HG02588 (cell line): ENCODE data around the gene EPHB3.

ENCODE experiments used
- ATAC-seq: cut with Tn5 transposase; IDR thresholded peaks from one replicate; pipeline ENCODE4 v1.9.1; 2021; ENCODE audit warnings: mild to moderate bottlenecking, moderate library complexity; ENCODE audit not compliant: unreplicated experiment

Gene EPHB3

DNA sequence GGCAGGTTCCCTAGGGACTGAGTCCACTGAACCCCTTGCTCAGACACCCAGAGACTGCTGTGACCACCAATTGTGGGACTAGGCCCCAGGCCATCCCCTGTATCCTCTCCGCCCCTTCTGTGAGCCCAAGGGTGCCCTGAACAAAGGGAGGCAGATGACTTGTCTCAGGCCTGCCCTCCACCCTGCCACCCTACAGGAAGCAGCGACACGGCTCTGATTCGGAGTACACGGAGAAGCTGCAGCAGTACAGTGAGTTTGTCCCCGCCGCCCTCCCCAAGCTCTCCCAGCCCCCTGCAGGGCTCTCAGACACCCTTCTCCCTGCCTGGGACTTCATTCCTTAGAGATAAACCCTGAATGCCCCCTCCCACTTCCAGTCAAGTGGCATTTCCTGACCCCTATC lies 16.6 kb downstream of the EPHB3 start:
- ATAC-seq: no peak

DNA sequence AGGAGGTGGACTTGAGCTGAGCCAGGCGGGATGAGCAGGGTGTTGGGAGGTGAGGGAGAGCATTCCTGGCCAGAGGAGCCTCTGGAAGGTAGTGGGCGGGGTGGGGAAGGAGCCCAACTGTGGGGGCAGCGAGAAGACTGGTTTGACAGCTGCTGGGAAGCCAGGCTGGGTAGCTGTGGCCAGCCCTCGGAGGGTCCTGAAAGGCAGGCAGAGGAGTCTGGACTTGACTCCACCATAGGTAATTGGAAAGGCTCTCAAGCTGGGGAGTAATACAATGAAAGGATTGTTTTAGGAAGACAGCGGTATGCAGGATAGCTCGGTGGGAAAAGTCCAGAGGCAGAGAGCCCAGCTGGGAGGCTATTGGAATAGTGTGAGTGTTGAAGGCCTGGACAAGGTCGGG lies 17.2 kb downstream of the EPHB3 start:
- ATAC-seq: no peak

DNA sequence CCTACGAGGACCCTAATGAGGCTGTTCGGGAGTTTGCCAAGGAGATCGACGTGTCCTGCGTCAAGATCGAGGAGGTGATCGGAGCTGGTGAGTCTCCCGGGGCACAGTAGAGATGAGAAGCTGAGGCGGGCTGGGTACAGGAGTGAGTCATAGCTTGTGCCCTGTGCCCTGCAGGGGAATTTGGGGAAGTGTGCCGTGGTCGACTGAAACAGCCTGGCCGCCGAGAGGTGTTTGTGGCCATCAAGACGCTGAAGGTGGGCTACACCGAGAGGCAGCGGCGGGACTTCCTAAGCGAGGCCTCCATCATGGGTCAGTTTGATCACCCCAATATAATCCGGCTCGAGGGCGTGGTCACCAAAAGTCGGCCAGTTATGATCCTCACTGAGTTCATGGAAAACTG lies 17.9 kb downstream of the EPHB3 start:
- ATAC-seq: no peak

DNA sequence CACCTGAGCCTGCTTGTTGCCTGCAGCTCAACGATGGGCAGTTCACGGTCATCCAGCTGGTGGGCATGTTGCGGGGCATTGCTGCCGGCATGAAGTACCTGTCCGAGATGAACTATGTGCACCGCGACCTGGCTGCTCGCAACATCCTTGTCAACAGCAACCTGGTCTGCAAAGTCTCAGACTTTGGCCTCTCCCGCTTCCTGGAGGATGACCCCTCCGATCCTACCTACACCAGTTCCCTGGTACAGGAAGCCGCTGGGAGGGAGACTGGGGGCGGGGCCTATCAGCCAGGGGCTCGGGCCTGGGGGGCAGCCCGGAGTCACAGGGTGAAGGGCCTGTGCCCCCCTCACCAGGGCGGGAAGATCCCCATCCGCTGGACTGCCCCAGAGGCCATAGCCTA lies 18.8 kb downstream of the EPHB3 start:
- ATAC-seq: no peak

DNA sequence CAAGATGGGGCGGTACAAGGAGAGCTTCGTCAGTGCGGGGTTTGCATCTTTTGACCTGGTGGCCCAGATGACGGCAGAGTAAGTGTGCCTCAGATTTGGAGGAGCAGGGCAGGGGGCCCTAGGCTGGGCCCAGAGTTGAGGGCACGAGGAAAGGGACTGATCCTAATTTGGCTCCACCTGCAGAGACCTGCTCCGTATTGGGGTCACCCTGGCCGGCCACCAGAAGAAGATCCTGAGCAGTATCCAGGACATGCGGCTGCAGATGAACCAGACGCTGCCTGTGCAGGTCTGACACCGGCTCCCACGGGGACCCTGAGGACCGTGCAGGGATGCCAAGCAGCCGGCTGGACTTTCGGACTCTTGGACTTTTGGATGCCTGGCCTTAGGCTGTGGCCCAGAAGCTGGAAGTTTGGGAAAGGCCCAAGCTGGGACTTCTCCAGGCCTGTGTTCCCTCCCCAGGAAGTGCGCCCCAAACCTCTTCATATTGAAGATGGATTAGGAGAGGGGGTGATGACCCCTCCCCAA lies 19.8 kb downstream of the EPHB3 start:
- ATAC-seq: no peak

DNA sequence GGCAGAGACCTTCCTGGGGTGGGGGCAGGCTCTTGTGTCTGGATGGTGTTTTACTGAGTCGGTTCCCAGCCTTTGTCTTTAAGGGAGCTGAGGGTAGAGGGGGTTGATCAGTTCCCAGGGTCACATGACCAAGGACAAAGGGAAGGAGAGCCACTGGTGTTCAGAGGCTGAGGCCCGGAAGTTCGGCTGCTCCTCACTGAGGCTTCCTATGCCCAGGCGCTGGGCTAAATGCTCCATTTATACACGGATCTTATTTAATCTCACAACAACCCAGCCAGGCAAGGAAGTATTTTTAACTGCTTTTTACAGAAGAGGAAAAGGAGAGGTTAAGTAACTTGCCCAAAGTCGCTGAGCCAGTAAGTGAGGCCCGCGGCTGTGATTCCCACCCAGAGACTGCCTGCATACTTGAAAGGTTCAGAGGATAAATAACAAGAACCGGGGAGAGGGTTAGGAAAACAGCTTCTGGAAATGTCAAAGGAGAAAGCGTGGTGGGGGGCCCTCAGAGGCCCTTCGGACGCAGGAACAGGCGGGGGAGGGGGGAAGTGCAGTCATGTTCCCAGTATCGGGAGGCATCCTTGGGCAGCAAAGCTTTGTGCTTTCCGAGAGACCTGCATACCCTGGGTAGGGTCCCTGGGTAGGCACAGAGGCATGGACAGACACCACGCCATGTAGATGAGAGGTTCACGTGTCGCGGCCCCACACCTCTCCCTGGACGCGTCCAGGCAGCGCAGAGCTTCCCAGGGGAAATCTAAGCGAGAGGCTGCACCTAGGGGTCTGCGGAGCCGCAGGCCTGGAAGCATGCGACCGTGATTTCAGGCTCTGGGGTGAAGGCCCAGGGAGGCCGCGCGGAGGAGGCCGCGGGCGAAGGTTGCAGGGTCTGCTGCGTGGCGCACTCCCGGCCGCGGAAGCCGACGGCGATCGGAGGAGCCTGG lies 21.3 kb downstream of the EPHB3 start:
- no peak for ATAC-seq

DNA sequence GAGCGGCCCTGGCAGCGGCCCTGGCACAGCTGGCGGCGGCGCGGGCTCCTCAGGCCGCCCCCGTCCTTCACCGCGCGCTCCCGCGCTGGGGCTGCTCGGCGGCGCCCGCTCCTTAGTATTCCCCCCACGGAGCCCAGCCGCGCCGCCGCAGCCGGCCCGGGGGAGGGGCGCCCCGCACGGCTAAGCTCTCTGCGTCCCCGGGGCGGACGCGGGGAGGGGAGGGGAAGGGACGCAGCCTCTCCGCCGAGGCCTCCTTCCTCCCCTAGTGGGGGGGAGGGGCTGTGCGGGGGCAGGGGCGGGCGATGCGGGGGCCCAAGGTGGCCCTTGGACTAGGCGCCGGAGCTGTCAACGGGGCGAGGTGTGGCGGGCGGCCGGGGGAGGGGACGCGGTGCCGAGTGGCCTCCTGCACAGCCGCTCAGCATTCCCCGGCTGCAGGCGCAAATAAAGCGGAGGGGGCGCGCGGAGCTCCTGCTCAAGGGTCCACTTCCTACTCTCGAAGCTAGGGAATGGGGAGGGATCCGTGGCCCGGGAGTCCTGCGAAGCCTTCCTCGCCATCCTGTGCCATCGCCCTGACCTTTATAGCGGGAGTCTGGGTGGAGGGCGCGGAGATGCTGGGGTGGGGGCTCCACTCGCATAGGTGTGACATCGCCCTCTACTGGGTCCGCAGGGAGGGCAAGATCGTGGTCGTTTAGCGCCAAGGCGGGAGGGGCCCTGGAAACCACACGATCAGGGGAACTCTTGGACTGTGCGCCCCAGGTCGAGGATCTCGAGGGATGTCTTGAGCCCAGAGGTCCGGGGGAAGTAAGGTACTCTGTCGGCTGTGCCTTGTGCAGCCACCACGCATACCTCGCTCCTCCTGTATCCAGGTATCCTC lies 22.2 kb downstream of the EPHB3 start:
- ATAC-seq: no peak

DNA sequence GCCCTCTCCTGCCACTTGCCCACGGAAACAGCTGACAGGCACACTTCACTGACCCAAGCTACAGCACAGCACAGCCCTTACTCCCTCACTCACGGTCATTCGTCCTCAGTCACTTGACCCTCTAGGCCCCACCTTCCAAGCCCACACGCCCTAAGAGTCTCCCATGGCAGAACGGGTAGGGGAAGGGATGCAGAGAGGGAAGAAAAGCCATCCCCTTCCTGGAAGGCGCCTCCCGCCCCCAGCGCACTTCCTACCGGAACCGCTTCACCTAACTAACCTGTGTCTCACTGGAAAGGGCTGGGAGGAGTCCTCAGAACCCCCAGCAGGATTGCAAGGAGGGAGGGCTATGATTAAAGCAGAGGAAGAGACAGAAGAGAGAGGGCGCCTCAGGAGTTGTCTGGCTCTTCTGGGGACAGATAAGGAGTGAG lies 22.9 kb downstream of the EPHB3 start:
- no peak for ATAC-seq

DNA sequence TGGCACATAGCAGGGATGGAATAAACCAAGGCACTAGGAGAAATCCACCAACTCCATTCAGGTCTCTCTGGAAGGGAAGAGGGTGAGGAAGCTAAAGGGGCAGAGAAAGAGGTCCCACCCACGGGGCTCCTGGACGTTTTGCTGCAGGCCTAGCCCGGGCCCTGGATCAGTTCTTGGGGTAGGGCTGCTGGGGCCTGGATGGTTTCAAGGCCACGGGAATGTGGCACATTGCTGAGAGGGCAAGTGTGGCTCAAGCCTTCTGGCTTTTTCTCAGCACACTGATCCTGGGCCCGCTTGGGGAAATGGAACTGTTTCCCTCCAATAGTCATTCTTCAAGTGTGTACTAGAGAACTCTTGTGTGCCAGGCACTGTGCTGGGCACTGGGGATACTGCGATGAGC lies 24.0 kb downstream of the EPHB3 start:
- no peak for ATAC-seq

DNA sequence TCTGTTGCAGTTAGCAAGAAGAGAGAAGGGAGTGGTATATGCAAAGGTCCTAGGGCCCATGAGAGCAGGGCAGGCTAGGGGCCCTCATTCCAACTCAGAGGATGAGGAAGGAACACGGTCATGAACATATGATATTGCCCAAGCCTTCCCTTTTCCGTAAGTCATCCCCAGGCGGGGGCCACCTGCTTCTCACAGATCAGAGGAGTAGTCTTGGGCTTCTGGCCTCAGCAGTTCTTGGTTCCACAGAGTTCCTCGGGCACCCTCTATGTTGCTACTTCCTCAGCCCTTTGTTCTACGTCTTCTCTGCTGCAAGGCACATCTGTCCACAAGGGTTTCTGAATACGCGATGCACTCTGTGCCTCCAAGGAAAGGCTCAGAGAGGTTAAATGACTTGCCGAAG lies 25.3 kb downstream of the EPHB3 start:
- no peak for ATAC-seq

DNA sequence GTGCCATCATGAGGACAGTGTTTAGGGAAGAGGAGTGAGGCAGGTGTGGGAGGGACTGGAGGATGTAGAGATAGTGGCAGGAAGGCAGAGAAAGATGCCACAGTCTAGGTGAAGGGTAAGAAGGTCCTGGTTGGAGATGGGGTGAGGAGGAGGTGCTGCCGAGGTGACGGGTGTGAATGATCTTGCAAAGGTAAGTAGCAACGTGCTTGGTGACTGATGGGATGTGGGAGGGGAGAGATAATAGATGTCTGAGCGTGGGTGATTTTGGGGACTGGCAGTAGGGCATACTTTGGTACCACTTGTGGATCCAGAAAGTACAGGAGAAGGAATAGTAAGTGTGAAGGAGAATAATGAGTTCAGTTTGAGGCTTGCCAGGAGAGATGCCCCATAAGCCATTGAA lies 27.2 kb downstream of the EPHB3 start:
- ATAC-seq: no peak

DNA sequence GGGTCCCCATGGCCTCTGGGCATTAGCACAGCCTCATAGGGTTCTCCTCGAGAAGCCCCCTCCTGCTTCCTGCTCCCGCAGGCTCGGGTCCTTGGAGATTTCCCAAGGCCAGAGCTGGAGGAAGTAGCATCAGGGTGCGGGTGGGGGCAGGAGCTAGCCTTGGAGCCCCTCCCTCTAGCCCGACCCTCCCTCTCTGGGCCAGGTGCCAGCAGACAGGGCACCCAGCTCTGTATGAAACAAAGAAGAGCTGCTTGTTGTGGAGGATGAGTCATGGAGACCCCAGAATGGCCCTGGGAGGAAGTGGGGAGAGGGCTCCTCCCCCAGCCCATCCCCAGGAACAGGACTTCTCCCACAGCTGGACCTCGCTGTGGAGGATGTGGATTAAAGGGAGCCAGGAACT lies 29.2 kb downstream of the EPHB3 start:
- no peak for ATAC-seq

DNA sequence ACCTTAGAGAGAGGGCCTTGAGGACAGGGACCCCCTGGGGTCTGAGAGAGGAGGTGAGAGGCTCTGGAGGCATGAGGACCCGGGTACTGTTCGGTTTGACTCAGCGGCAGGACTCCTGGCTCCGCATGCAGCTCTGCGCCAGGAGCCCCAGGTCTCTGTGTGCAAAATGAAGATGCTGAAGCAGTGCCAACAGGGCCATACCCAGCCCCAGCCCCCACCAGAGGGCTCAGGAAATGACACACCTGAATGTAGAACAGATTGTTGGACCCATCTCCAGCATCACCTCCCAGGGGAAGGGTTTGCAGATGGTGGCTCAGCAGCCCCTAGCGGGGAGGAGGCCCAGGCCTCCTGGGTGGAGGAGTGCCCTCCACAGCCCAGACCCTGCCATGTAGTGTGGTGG lies 30.2 kb downstream of the EPHB3 start:
- no peak for ATAC-seq

DNA sequence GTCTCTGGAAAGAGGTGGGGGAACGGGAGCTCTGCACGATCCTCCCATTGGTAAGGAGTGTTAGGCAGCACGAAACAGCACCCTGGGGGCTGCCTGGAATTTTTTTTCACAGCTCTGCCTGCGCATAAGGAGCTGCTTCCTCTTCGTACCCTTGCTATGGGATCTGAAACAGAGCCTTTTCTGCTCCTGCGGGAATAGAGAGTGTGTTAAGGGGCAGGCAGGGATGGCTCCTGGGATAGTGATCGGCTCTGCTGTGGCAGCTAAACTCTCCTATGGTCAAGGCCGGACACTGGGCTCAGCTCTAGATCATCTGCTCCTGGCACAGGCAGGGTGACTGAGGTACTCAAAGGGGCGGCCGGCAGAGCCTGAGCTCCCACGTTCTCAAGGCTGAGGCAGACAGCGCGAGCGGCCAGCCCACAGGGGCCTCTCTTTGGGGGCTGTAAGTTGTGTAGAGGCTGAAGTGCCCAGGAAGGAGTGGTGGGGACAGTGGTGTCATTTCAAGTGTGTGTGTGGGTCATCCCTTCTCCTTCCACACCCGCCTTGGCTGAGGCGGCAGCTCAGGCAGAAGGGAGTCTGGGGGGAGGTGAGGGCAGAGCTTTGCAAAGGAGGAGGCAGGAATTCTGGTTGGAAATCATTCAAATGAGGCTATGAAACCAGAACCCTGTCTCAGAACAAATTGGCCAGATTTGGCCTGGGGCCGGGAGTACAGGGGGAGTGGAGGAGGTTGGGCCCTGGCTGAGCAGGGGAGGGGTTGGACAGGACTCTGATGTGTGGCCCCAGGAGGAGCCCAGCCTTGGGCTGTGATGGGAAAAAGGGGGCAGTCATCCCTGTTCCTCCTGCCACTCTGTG lies 31.0 kb downstream of the EPHB3 start:
- ATAC-seq: no peak

DNA sequence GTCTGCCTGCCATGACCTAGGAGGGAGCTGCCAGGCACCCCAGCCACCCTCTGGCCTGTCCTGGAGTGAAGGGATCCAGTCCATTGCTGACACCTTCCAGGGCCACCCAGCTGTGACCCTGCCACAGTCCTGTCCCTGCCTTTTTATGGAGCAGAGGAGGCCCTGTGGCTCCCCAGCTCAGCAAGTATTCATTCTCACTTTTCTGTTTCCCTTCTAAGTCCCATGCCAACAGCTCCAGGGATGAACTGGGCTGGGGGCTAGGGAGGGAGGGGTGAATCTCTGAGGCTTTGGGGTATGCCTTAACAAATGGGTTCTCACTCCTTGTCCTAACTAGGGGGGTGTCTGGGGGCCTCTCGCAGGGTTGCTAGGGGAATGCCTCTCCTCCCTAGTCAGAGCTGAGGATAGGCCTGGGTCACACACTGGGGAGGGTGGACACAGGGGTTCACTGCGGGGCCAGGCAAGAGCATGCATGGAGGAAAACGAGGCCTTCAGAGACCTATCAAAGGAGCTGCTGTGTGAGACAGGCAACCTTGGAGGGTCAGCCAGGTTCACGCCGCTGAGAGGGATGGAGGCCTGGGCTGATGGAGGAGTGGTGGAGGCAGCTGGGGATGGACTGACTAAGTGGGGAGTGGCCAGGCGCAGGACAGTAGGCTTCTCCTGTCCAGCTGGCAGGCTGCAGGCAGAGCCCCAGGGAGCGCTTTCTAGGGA lies 31.8 kb downstream of the EPHB3 start:
- ATAC-seq: no peak

DNA sequence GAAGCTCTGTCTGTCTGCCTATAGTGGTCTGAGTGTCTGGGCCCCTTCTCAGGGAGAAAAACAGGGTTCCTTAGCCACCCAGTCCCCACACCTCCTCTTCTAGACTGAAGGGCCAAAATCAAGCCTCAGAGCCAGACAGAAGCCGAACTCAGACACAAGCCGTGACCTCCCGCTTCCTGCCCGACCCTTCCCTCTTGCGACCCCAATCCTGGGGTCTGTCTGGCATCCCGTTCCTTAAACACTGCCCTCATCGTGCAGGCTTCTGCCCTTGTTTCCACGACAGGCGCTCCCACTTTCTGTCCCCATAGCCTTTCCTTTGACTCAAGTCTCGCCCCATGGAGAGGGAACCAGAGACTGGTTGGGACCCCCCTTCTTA lies 32.3 kb downstream of the EPHB3 start:
- ATAC-seq: no peak

DNA sequence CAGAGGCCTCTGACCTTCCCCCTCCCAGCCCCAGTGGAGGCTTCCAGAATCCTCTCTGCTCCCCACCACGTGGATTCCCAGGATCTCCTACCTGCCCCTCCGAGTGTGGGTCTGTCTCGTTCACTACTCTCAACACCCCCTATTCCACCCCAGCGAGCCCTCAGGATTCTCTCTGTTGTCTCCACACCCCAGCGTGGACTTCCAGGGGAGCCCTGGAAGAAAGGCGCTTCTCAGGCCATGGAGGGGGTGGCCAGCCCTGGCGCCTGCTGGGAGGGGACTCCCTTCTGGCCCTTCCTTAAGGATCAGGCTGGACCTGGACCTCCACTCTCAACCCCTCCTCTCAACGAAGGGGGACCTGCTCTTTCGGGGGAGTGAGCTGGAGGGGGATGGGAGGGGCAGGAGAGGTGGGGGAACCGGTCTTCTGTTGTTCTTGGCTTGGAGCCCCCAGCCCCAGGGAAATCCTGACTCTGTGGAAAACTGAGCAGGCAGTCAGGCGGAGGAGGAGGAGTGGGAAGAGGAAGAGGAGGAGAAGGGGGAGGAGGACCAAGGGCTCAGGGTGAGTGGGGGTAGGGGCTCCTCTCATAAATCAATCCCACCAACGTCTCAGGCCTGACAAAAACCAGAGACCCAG lies 32.9 kb downstream of the EPHB3 start:
- ATAC-seq: no peak

DNA sequence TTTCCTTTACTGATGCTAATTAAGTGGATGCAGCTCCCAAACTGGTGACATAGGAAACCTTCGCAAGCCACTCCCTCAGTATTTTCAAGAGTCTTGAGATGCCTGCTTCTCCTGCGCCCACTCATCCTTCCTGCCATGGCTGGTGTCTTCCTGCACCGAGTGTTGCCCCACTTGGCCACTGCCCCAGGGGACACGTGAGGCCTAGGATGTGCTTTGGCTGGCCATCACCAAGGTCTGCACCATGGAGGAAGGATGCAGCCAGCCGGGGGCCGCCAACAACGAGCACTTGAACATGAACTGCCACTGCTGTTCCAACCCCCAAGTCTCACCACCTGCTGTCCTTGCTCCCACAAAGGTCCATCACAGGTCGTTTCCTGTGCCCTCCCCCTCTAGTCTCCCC lies 34.1 kb downstream of the EPHB3 start:
- ATAC-seq: no peak

DNA sequence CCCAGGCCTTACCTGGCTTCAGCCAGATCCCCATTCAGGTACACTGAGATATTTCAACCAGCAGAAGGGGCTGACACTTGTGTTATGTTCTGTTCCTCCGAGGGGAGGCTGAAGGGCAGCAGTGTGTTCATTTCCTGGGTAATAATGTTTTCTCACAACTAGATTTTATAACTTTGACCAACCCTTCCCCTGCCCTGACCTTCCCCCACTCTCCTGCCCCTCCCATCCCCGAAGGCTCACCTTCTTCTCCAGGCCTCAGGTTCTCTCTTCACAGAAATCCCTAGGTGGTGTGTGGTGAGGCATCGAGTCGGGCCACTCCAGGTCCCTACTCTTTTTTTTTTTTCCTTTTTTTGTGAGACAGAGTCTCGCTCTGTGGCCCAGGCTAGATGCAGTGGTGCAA lies 34.6 kb downstream of the EPHB3 start:
- ATAC-seq: no peak
